HepG2 (cell line): Measurements from ENCODE around the gene SEC14L5. TPM values are rescaled to one million over a fixed set of nuclear protein-coding genes. Genes with fewer than 3 reads are reported as not detected.

Experiments
- ATAC-seq: fragments of 200-7000 bp; cut with Tn5 transposase; 3 replicates; pipeline ENCODE4 v1.9.1; 2020; ENCODE audit warnings: mild to moderate bottlenecking, moderate library complexity
- BruUV-seq: library from RNA; stranded (reverse); fragments of 400-500 nt; replicated peaks from 2 replicates; lab custom pipeline; 2021; lab: Mats Ljungman, UMichigan
- CTCF ChIA-PET: fragments of 300-600 bp; formaldehyde crosslinking; extraction: SDS; loops from one replicate; lab custom pipeline; 2021; ENCODE audit warnings: low total read pairs, inconsistent platforms, low intra/inter-chr PET ratio; lab: Yijun Ruan, JAX
- POLR2A ChIA-PET: fragments of 350-600 bp; sonication (Branson Sonifier 250); formaldehyde crosslinking; loops from one replicate; lab custom pipeline; 2020; ENCODE audit warnings: antibody characterized with exemption, inconsistent platforms; lab: Yijun Ruan, JAX
- DNase-seq: peaks from one replicate; pipeline ENCODE4 v3.0.0-alpha.2; 2015; ENCODE audit warnings: low spot score
- FAIRE-seq: peaks from 3 replicates; lab custom pipeline; 2011; peaks lifted over from hg19 to GRCh38; lab: Jason Lieb, UNC
- H2AFZ ChIP-seq: one replicate; pipeline ENCODE4 v1.6.1; 2011; ENCODE audit warnings: low read length, inconsistent platforms
- H3K27ac ChIP-seq: fragments of 300-600 bp; 3 replicates; pipeline ENCODE4 v1.8.0; 2011; ENCODE audit warnings: mixed run types, mild to moderate bottlenecking, mixed read lengths, low read length, inconsistent platforms; ENCODE audit not compliant: insufficient read depth; ENCODE audit errors: extremely low read length
- H3K27me3 ChIP-seq, 2 experiments: fragments of 200-600 bp in 1 of 2; 2 replicates in 1 of 2; 3 replicates in 1 of 2; pipeline versions ENCODE4 v1.6.0 to v1.8.0; 2011; ENCODE audit warnings: low read length in 2 of 2, mild to moderate bottlenecking in 2 of 2, moderate library complexity in 2 of 2, inconsistent platforms in 1 of 2; ENCODE audit not compliant: insufficient read depth in 2 of 2, control insufficient read depth in 1 of 2
- H3K36me3 ChIP-seq, 2 experiments: fragments of 200-600 bp in 1 of 2; replicated peaks in 1 of 2; 2 replicates in 1 of 2; 3 replicates in 1 of 2; pipeline versions ENCODE4 v1.5.1 to v1.8.0; 2011; ENCODE audit warnings: low read length in 2 of 2, inconsistent platforms in 1 of 2; ENCODE audit not compliant: insufficient read depth in 2 of 2, control insufficient read depth in 1 of 2
- H3K4me1 ChIP-seq: 2 replicates; pipeline ENCODE4 v1.5.1; 2012; ENCODE audit warnings: low read length, inconsistent platforms; ENCODE audit not compliant: insufficient read depth
- H3K4me2 ChIP-seq: 2 replicates; pipeline ENCODE4 v1.6.0; 2011; ENCODE audit warnings: low read depth, low read length, inconsistent platforms
- H3K4me3 ChIP-seq, 3 experiments: fragments of 200-600 bp in 1 of 3; sonication (generic), shearing (Covaris generic) in 1 of 3; replicated peaks in 1 of 3; 2 replicates each; pipeline ENCODE4 v1.5.1; 2011 to 2016; ENCODE audit warnings: low read length in 3 of 3, inconsistent platforms in 2 of 3, low read depth in 2 of 3, mild to moderate bottlenecking in 2 of 3, control low read depth in 1 of 3, mixed read lengths in 1 of 3; ENCODE audit not compliant: insufficient read depth in 1 of 3
- H3K79me2 ChIP-seq: one replicate; pipeline ENCODE4 v1.6.1; 2011; ENCODE audit warnings: low read length, inconsistent platforms; ENCODE audit not compliant: insufficient read depth
- H3K9ac ChIP-seq: 2 replicates; pipeline ENCODE4 v1.6.0; 2011; ENCODE audit warnings: mild to moderate bottlenecking, low read depth, low read length, inconsistent platforms; ENCODE audit not compliant: insufficient read depth
- H3K9me3 ChIP-seq: 2 replicates; pipeline ENCODE4 v1.5.1; 2012; ENCODE audit warnings: mild to moderate bottlenecking, low read length
- H4K20me1 ChIP-seq: 2 replicates; pipeline ENCODE4 v1.6.0; 2011; ENCODE audit warnings: inconsistent platforms, mild to moderate bottlenecking, low read length, moderate library complexity; ENCODE audit not compliant: insufficient read depth
- CEBPB ChIP-seq: IDR thresholded peaks from 2 replicates; pipeline ENCODE4 v1.6.1; 2011; ENCODE audit warnings: low read depth, low read length, improper control_type of control experiment, borderline replicate concordance
- E2F1 ChIP-seq: sonication (generic); formaldehyde crosslinking; IDR thresholded peaks from 2 replicates; pipeline ENCODE4 v1.5.0; 2020; ENCODE audit warnings: missing genetic modification reagents
- MLLT10 ChIP-seq: sonication (generic); formaldehyde crosslinking; IDR thresholded peaks from 2 replicates; pipeline ENCODE4 v1.4.0; 2020; ENCODE audit warnings: missing genetic modification reagents
- ONECUT2 ChIP-seq: sonication (generic); formaldehyde crosslinking; IDR thresholded peaks from 2 replicates; pipeline ENCODE4 v1.4.0; 2020; ENCODE audit warnings: missing genetic modification reagents
- SIX1 ChIP-seq: sonication (generic); formaldehyde crosslinking; IDR thresholded peaks from 2 replicates; pipeline ENCODE4 v1.4.0; 2020; ENCODE audit warnings: missing genetic modification reagents, borderline replicate concordance
- SNAI1 ChIP-seq: sonication (generic); formaldehyde crosslinking; IDR thresholded peaks from 2 replicates; pipeline ENCODE4 v1.5.0; 2020; ENCODE audit warnings: mild to moderate bottlenecking, missing genetic modification reagents, borderline replicate concordance
- ZNF430 ChIP-seq: sonication (generic); formaldehyde crosslinking; IDR thresholded peaks from 2 replicates; pipeline ENCODE4 v1.9.0; 2021; ENCODE audit warnings: mild to moderate bottlenecking, missing genetic modification reagents
- ZNF558 ChIP-seq: sonication (generic); formaldehyde crosslinking; IDR thresholded peaks from 2 replicates; pipeline ENCODE4 v1.9.0; 2022; ENCODE audit warnings: mild to moderate bottlenecking, missing genetic modification reagents, borderline replicate concordance
- ZSCAN21 ChIP-seq: sonication (generic); formaldehyde crosslinking; IDR thresholded peaks from 2 replicates; pipeline ENCODE4 v1.8.0; 2022; ENCODE audit warnings: mild to moderate bottlenecking, missing genetic modification reagents, moderate library complexity, borderline replicate concordance
- ZSCAN9 ChIP-seq: IDR thresholded peaks from 2 replicates; pipeline ENCODE4 v1.6.1; 2016; ENCODE audit warnings: borderline replicate concordance
- WGBS: methylation state at CpG from one replicate; pipeline ENCODE4 v1.1.6; 2017; ENCODE audit warnings: low lambda C conversion rate; 5-methylcytosine and 5-hydroxymethylcytosine counted together
- in situ Hi-C: cut with HindIII; loops from 2 replicates; pipeline ENCODE4 v1.10.0; 2017; ENCODE audit warnings: low pct_unique_long_range_greater_than_20kb; ENCODE audit not compliant: extremely low pct_ligation_motif_present
- intact Hi-C: fragments of 100-400 bp; cut with micrococcal nuclease; formaldehyde crosslinking; loops from one replicate; pipeline ENCODE4 v1.10.0; 2022; ENCODE audit not compliant: unreplicated experiment
- polyA plus RNA-seq, 8 experiments: library from polyadenylated mRNA; depleted of rRNA in 3 of 8; stranded (reverse) in 7 of 8; unstranded in 1 of 8; fragments of >200 nt; fragmentation: Illumina TruSeq in 4 of 8; extraction: Trizol in 4 of 8; gene quantifications; 2 replicates each; pipeline versions ENCODE4 v1.2.1 to v1.2.3, GENCODE V29; 2011 to 2016; ENCODE audit warnings: low read depth in 4 of 8, missing spikeins in 1 of 8, mixed read lengths in 1 of 8; ENCODE audit not compliant: insufficient read depth in 1 of 8
- total RNA-seq, 5 experiments: library from RNA; depleted of rRNA; stranded (reverse); fragments of >200 nt; fragmentation: Illumina TruSeq; extraction: Trizol; gene quantifications; 2 replicates each; pipeline ENCODE4 v1.2.3, GENCODE V29; 2016; ENCODE audit warnings: low read depth in 1 of 5

SEC14L5 gene
- total and polyA plus RNA-seq, 2 of the 13 experiments (the other 11 are each of a cell fraction or from before 2014, with no cell fraction given): 0.40 to 0.42 TPM

GRCh38 chr16:4936991-4937781 is 20.9 kb upstream of the SEC14L5 start, which contains the start of gene PPL (continued):
- TF ChIP-seq E2F1 (CRISPR knock-in tag) (peak; percentile 15; the same call in 1 of the 2 replicates), SIX1 (CRISPR knock-in tag) (no peak), ZSCAN9 (CRISPR knock-in tag) (no peak), MLLT10 (CRISPR knock-in tag) (no peak)

- ATAC-seq: peak; percentile 18
- intact Hi-C loops: no loop called here
- TF ChIP-seq ZSCAN21 (CRISPR knock-in tag): no peak
- TF ChIP-seq ONECUT2: no peak
- TF ChIP-seq ZNF558: 0 out of 2 replicates have a peak, but pooled peaks have one; percentile 7
- TF ChIP-seq CEBPB: peak; percentile 88
- no peak for TF ChIP-seq SNAI1 (CRISPR knock-in tag)
- TF ChIP-seq ZNF430 (CRISPR knock-in tag): peak; percentile 71; the same call in 1 of the 2 replicates
Measured at GRCh38 chr16:4937782-4938682, 20.1 kb upstream of the SEC14L5 start.

More at GRCh38 chr16:4937782-4938682, 20.1 kb upstream of the SEC14L5 start:
- POLR2A ChIA-PET: interaction anchor here (1.0 to 4.0 kb wide), 5 partner anchors 10 to 170 kb away, joined by 3 to 25 read pairs (median 14); partner anchors contain the start of gene SEC14L5
- Histone ChIP-seq H3K79me2 (peaks cover 2% of the 10 kb centered on the region), H3K27ac (no peak overlapping the region), H3K9me3 (no peaks in the 10 kb centered on the region), H4K20me1 (no peaks in the 10 kb centered on the region), H3K4me2 (peak overlapping the region; percentile 95), H3K9ac (peak overlapping the region; percentile 75), H3K4me3 (peak overlapping the region; percentile 63 to 91 (median 89); a peak in 5 of 6 replicates), H3K4me1 (peaks cover 50% of the 10 kb centered on the region), H3K27me3 (no peaks in the 10 kb centered on the region; a peak in 1 of 5 replicates), H2AFZ (no peak overlapping the region), H3K36me3 (no peaks in the 10 kb centered on the region)
- FAIRE-seq (no peak), DNase-seq (no peak)
- WGBS: 38% methylated on average over 13 of the region's 16 CpGs
- TSS peak; percentile 91 for BruUV-seq
- in situ Hi-C loops: no loop called here
- CTCF ChIA-PET: no interaction called here
